Activated T-helper 9 cell treated with anti-CD3 and anti-CD28 coated beads, Interleukin-2, amount 50 U/mL, for 16 hours (primary cell): ENCODE measurements around the gene GNA15.
A peak's percentile ranks its signal among the peaks of the same experiment; 100 is the strongest.

Experiments used
- DNase-seq: peaks from one replicate; pipeline ENCODE4 v3.0.0-alpha.2; 2020; ENCODE audit warnings: low read depth

GNA15 gene

DNA sequence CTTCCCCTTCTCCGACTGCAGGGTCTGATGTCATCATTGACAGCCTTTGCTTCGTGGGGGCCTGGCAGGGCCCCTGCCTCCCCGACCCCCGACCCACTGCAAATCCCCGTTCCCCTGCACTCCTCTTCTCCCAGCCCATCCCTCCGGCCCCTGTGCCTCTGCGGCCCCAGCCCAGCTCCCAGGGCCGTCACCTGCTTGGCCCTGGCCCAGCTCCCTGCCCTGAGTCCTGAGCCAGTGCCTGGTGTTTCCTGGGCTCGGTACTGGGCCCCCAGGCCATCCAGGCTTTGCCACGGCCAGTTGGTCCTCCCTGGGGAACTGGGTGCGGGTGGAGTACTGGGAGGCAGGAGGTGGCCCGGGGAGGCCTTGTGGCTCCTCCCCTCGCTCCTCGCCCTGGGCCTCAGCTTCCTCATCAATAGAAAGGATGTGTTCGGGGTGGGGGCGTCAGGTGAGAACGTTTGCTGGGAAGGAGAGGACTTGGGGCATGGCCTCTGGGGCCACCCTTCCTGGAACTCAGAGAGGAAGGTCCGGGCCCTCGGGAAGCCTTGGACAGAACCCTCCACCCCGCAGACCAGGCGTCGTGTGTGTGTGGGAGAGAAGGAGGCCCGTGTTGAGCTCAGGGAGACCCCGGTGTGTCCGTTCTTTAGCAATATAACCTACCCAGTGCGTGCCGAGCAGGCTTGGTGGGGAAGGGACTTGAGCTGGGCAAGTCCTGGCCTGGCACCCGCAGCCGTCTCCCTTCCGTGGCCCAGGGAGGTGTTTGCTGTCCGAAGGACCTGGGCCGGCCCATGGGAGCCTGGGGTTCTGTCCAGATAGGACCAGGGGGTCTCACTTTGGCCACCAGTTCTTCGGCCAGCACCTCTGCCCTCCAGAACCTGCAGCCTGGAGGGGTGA is 72.7 kb downstream of the GNA15 start:
- no peak for DNase-seq

DNA sequence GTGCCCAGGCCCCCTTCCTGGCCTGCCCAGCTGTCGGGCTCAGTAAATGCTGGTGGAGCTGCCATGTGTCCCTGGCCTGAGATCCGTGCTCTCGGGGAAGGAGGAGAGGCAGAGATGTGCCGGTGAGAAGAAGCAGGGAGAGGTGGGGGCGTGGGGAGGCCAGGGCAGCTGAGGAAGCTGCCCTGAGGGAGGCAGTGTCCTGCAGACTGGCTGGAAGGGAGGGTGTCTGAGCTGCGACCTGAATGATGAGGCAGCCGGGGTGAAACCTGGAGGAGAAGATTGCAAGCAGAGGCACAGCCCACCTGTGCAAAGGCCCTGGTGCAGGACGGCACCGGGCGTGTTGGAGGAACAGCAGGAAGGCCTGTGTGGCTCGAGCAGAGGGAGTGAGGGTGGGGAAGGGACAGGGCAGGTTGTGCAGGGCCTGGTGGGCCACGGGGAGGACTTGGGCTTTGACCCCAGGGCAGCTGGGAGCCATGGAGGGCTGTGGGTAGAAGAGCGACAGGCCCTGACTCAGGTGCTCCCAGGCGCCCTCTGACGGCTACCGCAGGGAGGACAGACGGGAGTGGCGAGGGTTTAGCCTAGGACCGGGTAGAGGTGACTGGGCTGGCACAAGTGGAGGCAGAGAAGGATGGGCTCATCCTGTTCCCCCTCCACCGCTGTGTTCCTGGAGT is 74.6 kb downstream of the GNA15 start:
- DNase-seq = peak; percentile 54

DNA sequence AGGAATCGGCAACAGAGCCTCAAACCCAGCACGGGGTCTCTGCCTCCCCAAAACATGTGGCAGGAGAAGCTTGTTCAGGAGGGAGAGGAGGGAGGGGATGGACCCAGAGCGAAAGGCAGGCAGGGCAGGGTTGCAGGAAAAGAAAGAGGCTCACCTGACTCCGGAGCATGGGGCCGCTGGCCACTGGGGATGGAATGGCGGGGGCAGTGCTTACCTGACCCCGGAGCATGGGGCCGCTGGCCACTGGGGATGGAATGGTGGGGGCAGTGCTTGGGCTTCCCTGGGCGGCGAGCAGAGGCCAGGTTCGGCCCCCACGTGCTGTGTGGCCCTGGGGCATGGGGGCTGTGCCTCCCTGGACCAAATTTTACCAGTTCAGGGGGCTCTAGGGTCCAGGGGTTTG is 75.4 kb downstream of the GNA15 start:
- DNase-seq = no peak

DNA sequence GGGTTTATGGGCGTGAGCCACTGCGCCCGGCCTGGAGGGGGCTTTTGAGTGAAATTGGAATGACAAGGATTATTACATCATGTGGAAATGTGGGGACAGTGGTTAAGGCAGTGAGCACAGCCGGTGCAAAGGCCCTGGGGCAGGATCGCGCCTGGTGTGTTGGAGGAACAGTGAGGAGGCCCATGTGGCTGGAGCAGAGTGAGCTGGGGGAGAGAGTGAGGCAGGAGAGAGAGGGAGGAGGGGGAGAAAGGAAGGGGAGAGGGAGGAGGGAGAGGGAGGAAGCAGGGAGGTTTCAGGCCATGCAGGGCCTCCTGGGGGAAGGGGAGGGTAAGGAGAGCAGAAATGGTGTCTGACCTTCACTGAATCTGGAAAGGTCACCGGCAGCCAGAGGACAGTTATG is 77.3 kb downstream of the GNA15 start:
- DNase-seq = no peak
